DMS153 treated with DMSO at 0.1 percent for 48 hours (cell line): ENCODE measurements around the gene BMP7.

Source experiments
- DNase-seq: peaks from one replicate; lab custom pipeline; 2025; ENCODE audit not compliant: unreplicated experiment; lab: John Stamatoyannopoulos, UW

The BMP7 gene

GRCh38 chr20:57131077-57131476 is 135.4 kb downstream of the BMP7 start:
- DNase-seq = no peak

DNA sequence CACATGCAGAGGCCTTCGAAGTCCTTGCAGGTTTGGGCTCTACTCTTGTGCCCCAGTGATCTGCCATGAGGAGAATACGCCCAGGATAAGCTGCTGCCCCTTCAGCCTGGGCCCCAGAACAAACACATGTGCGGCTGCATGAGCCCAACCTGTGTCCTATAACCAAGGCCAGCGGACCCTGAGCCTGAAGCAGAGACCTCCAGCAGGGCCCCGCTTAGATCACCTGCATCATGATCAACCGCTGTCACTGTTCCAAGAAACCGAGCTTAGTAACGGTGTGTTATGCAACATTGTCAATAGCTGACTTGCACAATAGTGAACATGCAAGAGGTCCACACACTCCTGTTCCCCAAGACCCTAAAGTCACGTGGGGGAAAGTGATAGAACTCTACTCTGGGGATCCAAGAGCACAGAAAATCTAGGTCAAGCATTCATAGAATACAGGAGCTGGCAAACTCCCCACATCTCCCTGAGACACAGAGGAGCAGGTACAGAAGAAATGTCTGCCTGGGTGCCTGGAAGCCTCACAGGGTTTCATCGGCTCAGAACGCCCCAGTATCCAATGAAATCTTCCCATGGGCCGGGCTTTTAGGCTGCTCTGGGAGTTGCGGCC is 136.2 kb downstream of the BMP7 start:
- DNase-seq = no peak

GRCh38 chr20:57129303-57129702 is 137.1 kb downstream of the BMP7 start:
- DNase-seq = no peak

DNA sequence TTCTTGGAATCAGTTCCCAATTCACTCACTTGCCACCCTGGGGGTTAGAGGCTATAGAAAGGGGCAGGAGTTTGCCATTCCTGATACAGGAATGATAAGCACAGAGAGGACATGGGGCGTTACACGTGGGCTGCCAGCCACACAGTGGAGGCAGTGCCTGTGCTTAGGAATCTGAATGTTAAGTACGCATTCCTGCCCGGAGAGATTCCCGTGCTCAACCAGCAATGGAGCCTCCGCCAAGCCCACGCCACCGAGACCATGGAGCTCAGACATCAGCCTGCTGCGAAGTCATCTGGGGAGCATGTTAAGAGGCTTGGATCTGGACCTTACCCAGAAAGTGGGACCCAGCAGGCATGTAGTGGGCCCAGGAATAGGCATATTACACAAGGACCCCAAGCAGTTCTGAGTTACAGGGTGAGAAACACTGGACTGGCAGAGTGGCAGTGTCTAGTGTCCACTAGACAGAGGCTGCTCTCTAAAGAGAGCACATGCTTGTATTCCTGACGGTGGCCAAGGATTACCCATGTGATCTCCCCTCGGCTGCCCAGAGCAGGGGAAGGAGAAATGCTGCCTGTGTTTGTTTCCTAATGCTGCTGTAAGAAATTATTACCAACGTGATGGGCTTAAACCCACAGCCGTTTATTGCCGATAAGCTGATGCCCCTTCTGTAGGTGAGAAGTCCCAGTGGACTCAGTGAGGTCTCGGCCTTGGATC is 138.2 kb downstream of the BMP7 start:
- no peak for DNase-seq

DNA sequence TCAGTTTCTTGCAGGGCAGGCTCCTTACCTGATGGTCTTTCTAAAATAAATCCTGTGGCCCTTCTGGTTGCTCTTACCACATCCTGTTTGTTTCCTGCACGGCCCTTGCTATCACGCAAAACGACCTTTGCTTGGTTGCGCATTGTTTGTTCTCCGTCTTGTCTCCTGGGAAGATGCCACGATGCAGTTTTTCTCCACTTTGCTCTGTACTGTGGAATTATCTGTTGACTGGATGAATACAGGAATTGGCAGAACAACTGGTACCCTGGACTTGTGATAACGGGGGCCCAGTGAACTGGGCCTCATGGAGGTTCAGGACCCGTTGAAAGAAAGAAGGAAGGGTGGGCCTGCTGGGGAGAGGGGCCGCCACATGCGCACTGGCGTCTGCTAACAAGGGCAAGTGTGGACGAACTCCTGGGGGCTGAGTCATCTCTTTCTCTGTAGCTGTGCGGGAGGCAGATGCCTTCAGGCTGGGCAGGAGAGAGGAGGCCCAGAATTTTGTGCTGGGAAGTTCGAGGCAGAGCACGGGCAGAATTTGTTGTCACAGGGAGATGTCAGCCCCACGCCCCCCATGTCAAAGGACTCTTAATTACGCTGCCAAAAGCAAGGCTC is 139.9 kb downstream of the BMP7 start:
- no peak for DNase-seq

- DNase-seq = no peak
Measured at GRCh38 chr20:57124800-57125517, 141.5 kb downstream of the BMP7 start.

GRCh38 chr20:57124366-57124765 is 142.1 kb downstream of the BMP7 start:
- no peak for DNase-seq

GRCh38 chr20:57123504-57123903 is 142.9 kb downstream of the BMP7 start:
- DNase-seq = no peak

GRCh38 chr20:57122536-57123489 is 143.6 kb downstream of the BMP7 start:
- DNase-seq = no peak

DNA sequence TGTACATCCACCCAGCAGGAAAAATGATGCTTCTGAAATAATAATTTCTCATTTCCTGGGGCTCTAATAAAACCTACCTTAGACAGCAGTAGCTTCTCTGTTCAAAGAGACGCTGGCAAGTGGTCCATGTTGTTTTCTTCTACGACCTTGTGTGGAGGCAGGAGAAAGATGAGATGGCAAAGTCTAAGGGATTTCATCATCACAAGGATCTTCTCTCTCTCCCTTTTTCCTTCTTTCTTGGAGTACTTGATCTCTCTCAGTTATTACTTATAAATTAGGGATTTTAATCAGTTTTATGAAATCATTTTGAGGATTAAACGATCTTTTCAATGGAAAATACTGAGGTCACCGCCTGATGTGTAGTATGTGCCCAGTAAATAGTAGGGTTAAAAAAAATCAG is 147.5 kb downstream of the BMP7 start:
- DNase-seq = no peak
